ENCODE results near the gene LYST. TPM values are rescaled to one million over a fixed set of nuclear protein-coding genes. Genes with fewer than 3 reads are reported as not detected.

Gene LYST
- total and polyA plus RNA-seq, 2 of the 8 experiments (the other 6 are each of a cell fraction or from before 2014, with no cell fraction given): 0.29 to 0.58 TPM

DNA sequence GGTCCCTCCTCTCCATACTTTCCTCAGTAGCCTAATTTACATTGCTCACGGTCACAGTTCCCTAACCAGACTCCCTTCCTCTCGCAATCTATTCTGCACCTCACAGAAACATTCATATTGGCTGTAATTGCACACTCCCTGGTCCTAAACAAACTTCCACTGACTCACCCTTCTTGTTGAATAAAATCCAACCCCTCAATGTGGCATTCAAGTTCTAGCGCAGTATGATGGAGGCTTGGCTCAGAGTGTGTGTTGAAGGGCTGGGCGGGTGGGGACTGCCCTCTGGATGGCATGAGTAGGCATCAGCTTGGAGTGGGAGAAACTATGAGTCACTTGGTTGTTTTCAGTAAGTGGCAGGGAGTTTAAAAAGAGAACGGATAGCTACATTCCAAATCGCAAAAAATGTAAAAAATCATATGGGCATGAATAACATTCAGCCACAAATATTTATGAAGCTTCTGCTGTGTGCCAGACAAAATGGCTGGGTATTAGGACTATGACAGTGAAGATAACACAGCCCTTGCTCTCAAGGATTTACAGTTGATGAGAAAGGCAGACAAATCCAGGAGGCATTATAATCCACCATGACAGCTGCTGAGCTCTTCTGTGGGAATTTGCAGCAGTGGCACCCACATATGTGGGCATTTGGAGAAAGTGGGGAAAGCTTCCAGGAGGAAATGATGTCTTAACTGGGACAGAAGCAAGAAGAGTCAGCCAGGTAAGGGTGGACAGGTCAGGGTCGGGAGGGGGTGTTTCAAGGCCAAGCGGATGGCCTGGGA, 42.2 kb upstream of the LYST start:
- Histone ChIP-seq H2BK120ac (replicated peaks; ENCODE audit: low read depth, low read length) (no peak overlapping the region), H2AFZ (ENCODE audit: low read length) (no peak overlapping the region), H2BK20ac (ENCODE audit: low read length) (no peak overlapping the region), H3K4me3 (ENCODE audit: extremely low read depth in 1 of 4, insufficient read depth in 2 of 4, low read depth in 3 of 4, low read length in 4 of 4) (no peak overlapping the region), H2AK5ac (ENCODE audit: low read depth, low read length) (no peak overlapping the region), H3K79me1 (ENCODE audit: low read depth, low read length) (no peaks in the 10 kb centered on the region), H3K36me3 (ENCODE audit: control insufficient read depth in 2 of 4, insufficient read depth in 4 of 4, low read length in 3 of 4) (no peaks in the 10 kb centered on the region), H3K56ac (replicated peaks; ENCODE audit: insufficient read length, low read depth, low read length) (no peak overlapping the region), H3K23me2 (ENCODE audit: low read depth, low read length) (no peaks in the 10 kb centered on the region; the same call in 1 of the 2 replicates), H2BK15ac (ENCODE audit: low read length) (no peak overlapping the region), H4K8ac (ENCODE audit: extremely low read depth, insufficient read depth, low read length) (no peak overlapping the region), H3K4ac (replicated peaks; ENCODE audit: insufficient read length, low read depth, low read length) (no peak overlapping the region), H4K20me1 (replicated peaks in 1 of 2; ENCODE audit: control insufficient read depth in 1 of 2, insufficient read depth in 2 of 2, low read length in 2 of 2) (no peaks in the 10 kb centered on the region), H3K4me2 (ENCODE audit: insufficient read depth in 1 of 2, low read depth in 2 of 2, low read length in 2 of 2) (no peak overlapping the region), H3K27ac (ENCODE audit: low read depth, low read length) (no peak overlapping the region), H3K23ac (ENCODE audit: insufficient read length) (no peak overlapping the region), H4K91ac (replicated peaks; ENCODE audit: insufficient read length, low read length) (no peak overlapping the region), H4K5ac (ENCODE audit: insufficient read length, low read depth, low read length) (no peak overlapping the region), H3K18ac (ENCODE audit: extremely low read depth, low read length) (no peak overlapping the region), H2BK12ac (ENCODE audit: low read depth, low read length) (no peak overlapping the region), H3K4me1 (replicated peaks in 1 of 4; ENCODE audit: control insufficient read depth in 3 of 4, insufficient read depth in 4 of 4, low read length in 3 of 4) (peaks cover 0 to 3% (median 1%) of the 10 kb centered on the region in 4 experiments; a peak in 3 of 7 replicates), H3K9ac (replicated peaks in 1 of 4; ENCODE audit: extremely low read depth in 1 of 4, low read depth in 3 of 4, low read length in 3 of 4) (no peak overlapping the region), H3K27me3 (replicated peaks in 1 of 4; ENCODE audit: control insufficient read depth in 3 of 4, extremely low read depth in 1 of 4, insufficient read depth in 3 of 4, low read length in 3 of 4) (no peaks in the 10 kb centered on the region), H3K9me3 (ENCODE audit: insufficient read depth in 2 of 2, low read depth in 1 of 2, low read length in 1 of 2) (no peaks in the 10 kb centered on the region), H3K79me2 (ENCODE audit: control insufficient read depth in 1 of 2, insufficient read depth in 2 of 2, low read length in 2 of 2) (no peaks in the 10 kb centered on the region), H3K14ac (ENCODE audit: insufficient read length) (no peak overlapping the region), H2BK5ac (ENCODE audit: low read depth, low read length) (no peak overlapping the region)
- ChIA-PET CTCF (ENCODE audit: partially characterized antibody) (no interaction called here), POLR2A (ENCODE audit: partially characterized antibody) (no interaction called here)
- 88% methylated on average over 7 of the region's 8 CpGs; no CpG with 5 or more reads in 1 of the 2 experiments for WGBS, 2 experiments (ENCODE audit: extremely low coverage in 1 of 2, insufficient coverage in 1 of 2, insufficient read length in 1 of 2, insufficient replicate concordance in 2 of 2, low coverage in 1 of 2, low lambda C conversion rate in 2 of 2, missing lambda C conversion rate in 1 of 2)
- FAIRE-seq (no peak), DNase-seq (ENCODE audit: low read depth in 1 of 2, low spot score in 2 of 2) (no peak)
- no peak for TF ChIP-seq SIN3A (conservative IDR thresholded peaks at IDR 0.05 in 1 of 2, IDR thresholded peaks at IDR 0.05 in 1 of 2; ENCODE audit: low read depth in 1 of 2, low read length in 2 of 2)
- no peak for TF ChIP-seq BCL11A (IDR thresholded peaks at IDR 0.05; ENCODE audit: low read depth in 2 of 2, low read length in 2 of 2)
- TF ChIP-seq TAF1 (IDR thresholded peaks at IDR 0.05; ENCODE audit: low read depth, low read length): no peak
- no peak for TF ChIP-seq CTBP2 (IDR thresholded peaks at IDR 0.05; ENCODE audit: borderline replicate concordance, insufficient read depth, insufficient read length, low read length)
- no peak for TF ChIP-seq YY1 (IDR thresholded peaks at IDR 0.05; ENCODE audit: low read depth, low read length)
- no peak for TF ChIP-seq JUND (IDR thresholded peaks at IDR 0.05; ENCODE audit: low read length)
- TF ChIP-seq KDM5A (IDR thresholded peaks at IDR 0.05; ENCODE audit: low read length): no peak
- no peak for TF ChIP-seq FOSL1 (IDR thresholded peaks at IDR 0.05; ENCODE audit: insufficient read depth, low read depth, low read length)
- no peak for TF ChIP-seq CHD1 (IDR thresholded peaks at IDR 0.05; ENCODE audit: low read depth, low read length)
- TF ChIP-seq BACH1 (IDR thresholded peaks at IDR 0.05; ENCODE audit: low read length): no peak
- no peak for TF ChIP-seq POLR2A (IDR thresholded peaks at IDR 0.05; ENCODE audit: control extremely low read depth in 1 of 2, low read depth in 2 of 2, low read length in 2 of 2)
- TF ChIP-seq SUZ12 (IDR thresholded peaks at IDR 0.05; ENCODE audit: low read length): no peak
- no peak for TF ChIP-seq EGR1 (IDR thresholded peaks at IDR 0.05; ENCODE audit: borderline replicate concordance, low read depth, low read length)
- TF ChIP-seq GTF2F1 (IDR thresholded peaks at IDR 0.05; ENCODE audit: borderline replicate concordance, low read depth, low read length): no peak

All from H1 (cell line).